Measurements from ENCODE around the gene ARHGAP44. TPM values are rescaled to one million over a fixed set of nuclear protein-coding genes. Genes with fewer than 3 reads are reported as not detected.

Gene ARHGAP44
- total RNA-seq, 1 donor: 2.3 TPM

GRCh38 chr17:12993631-12994030, 204.3 kb downstream of the ARHGAP44 start:
- H3K4me3 ChIP-seq (ENCODE audit: low read depth, low read length): no peak overlapping the region
- TF ChIP-seq, protein P1, sequence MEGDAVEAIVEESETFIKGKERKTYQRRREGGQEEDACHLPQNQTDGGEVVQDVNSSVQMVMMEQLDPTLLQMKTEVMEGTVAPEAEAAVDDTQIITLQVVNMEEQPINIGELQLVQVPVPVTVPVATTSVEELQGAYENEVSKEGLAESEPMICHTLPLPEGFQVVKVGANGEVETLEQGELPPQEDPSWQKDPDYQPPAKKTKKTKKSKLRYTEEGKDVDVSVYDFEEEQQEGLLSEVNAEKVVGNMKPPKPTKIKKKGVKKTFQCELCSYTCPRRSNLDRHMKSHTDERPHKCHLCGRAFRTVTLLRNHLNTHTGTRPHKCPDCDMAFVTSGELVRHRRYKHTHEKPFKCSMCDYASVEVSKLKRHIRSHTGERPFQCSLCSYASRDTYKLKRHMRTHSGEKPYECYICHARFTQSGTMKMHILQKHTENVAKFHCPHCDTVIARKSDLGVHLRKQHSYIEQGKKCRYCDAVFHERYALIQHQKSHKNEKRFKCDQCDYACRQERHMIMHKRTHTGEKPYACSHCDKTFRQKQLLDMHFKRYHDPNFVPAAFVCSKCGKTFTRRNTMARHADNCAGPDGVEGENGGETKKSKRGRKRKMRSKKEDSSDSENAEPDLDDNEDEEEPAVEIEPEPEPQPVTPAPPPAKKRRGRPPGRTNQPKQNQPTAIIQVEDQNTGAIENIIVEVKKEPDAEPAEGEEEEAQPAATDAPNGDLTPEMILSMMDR (IDR thresholded peaks at IDR 0.05; ENCODE audit: insufficient read depth, low read length): no peak
- no peak for DNase-seq (ENCODE audit: low read depth)

DNA sequence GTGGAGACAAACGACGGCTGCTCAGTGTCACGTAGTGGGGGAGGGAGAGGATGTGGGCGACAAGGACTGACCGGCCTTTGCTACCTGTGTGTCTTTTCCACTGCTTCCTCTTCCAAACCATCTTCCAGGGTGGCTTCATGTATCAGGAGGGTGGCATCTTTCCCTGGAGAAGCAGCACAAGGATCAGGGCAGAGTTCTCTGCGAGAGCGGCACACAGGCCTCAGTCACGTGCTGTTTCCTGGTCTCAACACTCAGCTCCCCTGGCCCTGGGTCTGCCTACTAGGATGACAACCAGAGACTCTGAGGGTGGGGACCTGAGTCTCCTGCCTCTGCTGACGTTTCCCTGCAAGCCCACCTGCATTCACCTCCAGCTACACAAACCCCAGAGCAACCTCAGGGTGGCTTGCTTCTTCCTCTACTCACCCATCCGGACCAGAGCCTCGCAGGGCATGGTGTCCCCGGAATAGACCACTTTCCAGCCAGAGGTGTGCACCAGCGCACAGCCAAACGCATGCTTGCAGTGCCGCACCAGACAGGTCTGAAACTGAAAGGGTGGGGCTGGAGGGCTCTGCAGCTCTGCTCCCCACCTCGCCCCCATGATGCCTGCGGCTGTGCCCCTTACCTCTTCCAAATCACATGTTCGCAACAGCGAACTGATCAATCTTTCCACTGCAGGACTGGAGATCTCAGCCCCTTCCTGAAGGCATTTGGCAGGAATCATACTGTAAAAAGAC, 205.2 kb downstream of the ARHGAP44 start:
- DNase-seq (ENCODE audit: low read depth): no peak
- TF ChIP-seq, protein P1 (IDR thresholded peaks at IDR 0.05; ENCODE audit: insufficient read depth, low read length): no peak
- H3K4me3 ChIP-seq (ENCODE audit: low read depth, low read length): no peak overlapping the region

- TF ChIP-seq, protein P1 (IDR thresholded peaks at IDR 0.05; ENCODE audit: insufficient read depth, low read length): no peak
- no peak for DNase-seq (ENCODE audit: low read depth)
- no peak overlapping the region for H3K4me3 ChIP-seq (ENCODE audit: low read depth, low read length)
Measured at GRCh38 chr17:12995106-12995895, 206.0 kb downstream of the ARHGAP44 start.

GRCh38 chr17:12995896-12996295, 206.6 kb downstream of the ARHGAP44 start:
- no peak overlapping the region for H3K4me3 ChIP-seq (ENCODE audit: low read depth, low read length)
- TF ChIP-seq, protein P1 (IDR thresholded peaks at IDR 0.05; ENCODE audit: insufficient read depth, low read length): no peak
- DNase-seq (ENCODE audit: low read depth): no peak

GRCh38 chr17:12996357-12996756, 207.1 kb downstream of the ARHGAP44 start:
- TF ChIP-seq, protein P1 (IDR thresholded peaks at IDR 0.05; ENCODE audit: insufficient read depth, low read length): no peak

DNA sequence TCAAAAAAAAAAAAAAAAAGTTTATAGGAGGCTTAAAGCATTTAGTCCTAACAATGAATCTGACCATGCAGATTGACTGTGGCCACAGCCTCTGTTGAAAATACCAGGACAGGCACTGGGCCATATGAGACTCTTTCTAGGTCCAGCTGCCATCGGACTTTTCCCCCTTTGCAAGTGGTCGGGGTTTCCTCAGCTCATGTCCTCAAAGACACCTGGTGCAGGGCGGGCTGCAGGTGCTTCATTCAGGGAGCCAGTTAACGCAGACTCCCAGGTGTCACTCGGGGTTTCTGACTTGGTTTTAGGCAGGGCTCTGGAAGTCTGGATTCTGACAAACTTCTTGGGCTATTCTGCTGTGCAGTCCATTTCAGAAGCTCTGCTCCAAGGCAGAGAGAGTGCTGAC, 207.6 kb downstream of the ARHGAP44 start:
- H3K4me3 ChIP-seq (ENCODE audit: low read depth, low read length): no peak overlapping the region
- no peak for DNase-seq (ENCODE audit: low read depth)
- TF ChIP-seq, protein P1 (IDR thresholded peaks at IDR 0.05; ENCODE audit: insufficient read depth, low read length): no peak

More at GRCh38 chr17:12996357-12996756, 207.1 kb downstream of the ARHGAP44 start:
- no peak overlapping the region for H3K4me3 ChIP-seq (ENCODE audit: low read depth, low read length)
- no peak for DNase-seq (ENCODE audit: low read depth)
